Liver (tissue), 9 donors: ENCODE measurements around the gene HSPA2. TPM values are rescaled to one million over a fixed set of nuclear protein-coding genes. Genes with fewer than 3 reads are reported as not detected.
A peak's percentile ranks its signal among the peaks of the same experiment; 100 is the strongest.

Experiments
- DNase-seq: peaks from one replicate; pipeline ENCODE4 v3.0.0-alpha.2; 2017; ENCODE audit warnings: low spot score
- H3K27ac ChIP-seq, 2 donors: one replicate each; pipeline ENCODE4 v1.7.0; 2013; ENCODE audit warnings: inconsistent platforms in 2 of 2, low read length in 2 of 2, control low read depth in 1 of 2, low read depth in 1 of 2, mild to moderate bottlenecking in 1 of 2
- H3K27me3 ChIP-seq, 4 donors: one replicate each; pipeline versions ENCODE4 v1.6.1 to v1.7.0; 2013; ENCODE audit warnings: low read length in 3 of 4, inconsistent platforms in 1 of 4, mild to moderate bottlenecking in 1 of 4, moderate library complexity in 1 of 4; ENCODE audit not compliant: control insufficient read depth in 4 of 4, insufficient read depth in 4 of 4
- H3K36me3 ChIP-seq, 4 donors: one replicate each; pipeline versions ENCODE4 v1.6.1 to v1.7.0; 2013; ENCODE audit warnings: low read length in 3 of 4, mild to moderate bottlenecking in 3 of 4, low read depth in 1 of 4, moderate library complexity in 1 of 4; ENCODE audit not compliant: control insufficient read depth in 4 of 4, insufficient read depth in 3 of 4
- H3K4me1 ChIP-seq, 4 donors: one replicate each; pipeline versions ENCODE4 v1.6.1 to v1.7.0; 2013; ENCODE audit warnings: low read length in 3 of 4, mild to moderate bottlenecking in 3 of 4, moderate library complexity in 1 of 4; ENCODE audit not compliant: control insufficient read depth in 4 of 4, insufficient read depth in 4 of 4
- H3K4me3 ChIP-seq, 3 donors: one replicate each; pipeline versions ENCODE4 v1.6.1 to v1.7.0; 2013; ENCODE audit warnings: low read length in 3 of 3, control low read depth in 1 of 3, low read depth in 1 of 3, mild to moderate bottlenecking in 1 of 3
- H3K9ac ChIP-seq, 2 donors: one replicate each; pipeline ENCODE4 v1.7.0; 2013; ENCODE audit warnings: low read length in 2 of 2, mild to moderate bottlenecking in 2 of 2, moderate library complexity in 2 of 2, control low read depth in 1 of 2, low read depth in 1 of 2
- H3K9me3 ChIP-seq, 4 donors: one replicate each; pipeline versions ENCODE4 v1.6.1 to v1.7.0; 2013; ENCODE audit warnings: low read length in 3 of 4; ENCODE audit not compliant: control insufficient read depth in 4 of 4
- ATF3 ChIP-seq: IDR thresholded peaks from 2 replicates; pipeline ENCODE4 v1.6.1; 2016; ENCODE audit warnings: antibody characterized with exemption
- CTCF ChIP-seq: fragments of 150-350 bp; IDR thresholded peaks from 2 replicates; pipeline ENCODE4 v1.5.1; 2017; ENCODE audit warnings: improper control_type of control experiment, low read depth, low read length; ENCODE audit not compliant: missing input control
- EGR1 ChIP-seq, 2 donors: IDR thresholded peaks; 2 replicates each; pipeline ENCODE4 v1.6.1; 2016 to 2018; ENCODE audit warnings: antibody characterized with exemption in 2 of 2, low read depth in 2 of 2
- FOXA1 ChIP-seq: IDR thresholded peaks from 2 replicates; pipeline ENCODE4 v1.6.1; 2016; ENCODE audit warnings: antibody characterized with exemption
- GABPA ChIP-seq, 2 donors: IDR thresholded peaks in 1 of 2; conservative IDR thresholded peaks in 1 of 2; 2 replicates each; pipeline ENCODE4 v1.6.1; 2016; ENCODE audit warnings: antibody characterized with exemption in 2 of 2, mild to moderate bottlenecking in 1 of 2, moderate library complexity in 1 of 2
- HNF4A ChIP-seq, 2 donors: conservative IDR thresholded peaks; 2 replicates each; pipeline ENCODE4 v1.6.1; 2016; ENCODE audit warnings: antibody characterized with exemption in 2 of 2, mild to moderate bottlenecking in 2 of 2
- HNF4G ChIP-seq: IDR thresholded peaks from 2 replicates; pipeline ENCODE4 v1.6.1; 2016; ENCODE audit warnings: antibody characterized with exemption
- JUND ChIP-seq, 2 donors: IDR thresholded peaks; 2 replicates each; pipeline ENCODE4 v1.6.1; 2016; ENCODE audit warnings: antibody characterized with exemption in 2 of 2
- MAX ChIP-seq: IDR thresholded peaks from 2 replicates; pipeline ENCODE4 v1.6.1; 2016; ENCODE audit warnings: antibody characterized with exemption
- NR2F2 ChIP-seq: IDR thresholded peaks from 2 replicates; pipeline ENCODE4 v1.6.1; 2016; ENCODE audit warnings: antibody characterized with exemption
- RAD21 ChIP-seq, 2 donors: IDR thresholded peaks; 2 replicates each; pipeline ENCODE4 v1.6.1; 2016; ENCODE audit warnings: antibody characterized with exemption in 2 of 2, mild to moderate bottlenecking in 2 of 2
- REST ChIP-seq: IDR thresholded peaks from 2 replicates; pipeline ENCODE4 v1.6.1; 2016; ENCODE audit warnings: antibody characterized with exemption, mild to moderate bottlenecking
- RXRA ChIP-seq, 2 donors: IDR thresholded peaks; 2 replicates each; pipeline ENCODE4 v1.6.1; 2017 to 2018; ENCODE audit warnings: antibody characterized with exemption in 2 of 2, mild to moderate bottlenecking in 1 of 2
- SP1 ChIP-seq: IDR thresholded peaks from 2 replicates; pipeline ENCODE4 v1.6.1; 2018; ENCODE audit warnings: antibody characterized with exemption, mild to moderate bottlenecking
- TAF1 ChIP-seq: conservative IDR thresholded peaks from 2 replicates; pipeline ENCODE4 v1.6.1; 2016; ENCODE audit warnings: antibody characterized with exemption, mild to moderate bottlenecking
- ZBTB33 ChIP-seq: IDR thresholded peaks from 2 replicates; pipeline ENCODE4 v1.6.1; 2016; ENCODE audit warnings: antibody characterized with exemption
- WGBS: extraction: QIAGEN DNeasy Blood & Tissue Kit; methylation state at CpG from one replicate; pipeline ENCODE4 v1.1.7; 2013; 5-methylcytosine and 5-hydroxymethylcytosine counted together
- polyA plus RNA-seq, 2 donors: library from polyadenylated mRNA; stranded (reverse) in 1 of 2; unstranded in 1 of 2; fragments of 200-250 nt in 1 of 2; fragments of >200 nt in 1 of 2; fragmentation: Nextera tagmentation in 1 of 2; extraction: Ambion mirVana in 1 of 2; gene quantifications; one replicate each; pipeline versions ENCODE4 v1.2.1 to v1.2.3, GENCODE V29; 2013 to 2015
- total RNA-seq, 2 donors: library from RNA; depleted of rRNA; stranded (reverse); fragments of >200 nt; gene quantifications; one replicate each; pipeline ENCODE4 v1.2.3, GENCODE V29; 2014
- donor health status: healthy.
- donor health status: healthy.
- donor health status: healthy.
- donor health status: healthy.
- donor health status: healthy.

Gene HSPA2
- total and polyA plus RNA-seq, 4 donors, result 1.2 to 5.6 (median 4.1) TPM

GRCh38 chr14:64496764-64497163 is 43.8 kb upstream of the HSPA2 start:
- no peaks in the 10 kb centered on the region for H3K9me3 ChIP-seq
- TF ChIP-seq FOXA1 (no peak), RAD21 (IDR thresholded peaks at IDR 0.05) (no peak), HNF4A (conservative IDR thresholded peaks at IDR 0.05) (no peak)
- H3K27ac ChIP-seq, result no peak overlapping the region
- DNase-seq, result no peak
- no peaks in the 10 kb centered on the region for H3K27me3 ChIP-seq
- H3K36me3 ChIP-seq, result peaks cover 0 to 9% (median 1%) of the 10 kb centered on the region in 4 donors
- no peak overlapping the region for H3K4me3 ChIP-seq
- H3K4me1 ChIP-seq, result peaks cover 4 to 8% (median 5%) of the 10 kb centered on the region in 4 donors
- no peak overlapping the region for H3K9ac ChIP-seq

GRCh38 chr14:64500088-64500487 is 40.5 kb upstream of the HSPA2 start:
- peaks cover 8 to 22% (median 13%) of the 10 kb centered on the region in 4 donors for H3K4me1 ChIP-seq
- DNase-seq, result no peak
- no peak overlapping the region for H3K27ac ChIP-seq
- peaks cover 0 to 2% (median 0%) of the 10 kb centered on the region in 4 donors for H3K36me3 ChIP-seq
- no peaks in the 10 kb centered on the region for H3K27me3 ChIP-seq
- H3K9me3 ChIP-seq, result no peaks in the 10 kb centered on the region
- no peak overlapping the region for H3K9ac ChIP-seq
- H3K4me3 ChIP-seq, result no peak overlapping the region
- 95% methylated on average over 1 of the region's 1 CpG for WGBS
- TF ChIP-seq TAF1, result no peak
- no peak for TF ChIP-seq CTCF
- no peak for TF ChIP-seq GABPA (IDR thresholded peaks at IDR 0.05 in 1 of 2, conservative IDR thresholded peaks at IDR 0.05 in 1 of 2)
- TF ChIP-seq HNF4G, result no peak
- no peak for TF ChIP-seq NR2F2
- no peak for TF ChIP-seq ATF3
- no peak for TF ChIP-seq RAD21 (IDR thresholded peaks at IDR 0.05)
- no peak for TF ChIP-seq FOXA1

GRCh38 chr14:64501411-64502171 is 39.0 kb upstream of the HSPA2 start:
- WGBS, result 30% methylated on average over 8 of the region's 8 CpGs
- H3K4me1 ChIP-seq, result peaks cover 8 to 30% (median 17%) of the 10 kb centered on the region in 4 donors
- peak overlapping the region in 1 of 2 donors; percentile 78 for H3K9ac ChIP-seq
- H3K27ac ChIP-seq, result peak overlapping the region; percentile 99 to 100
- no peaks in the 10 kb centered on the region for H3K27me3 ChIP-seq
- no peak for DNase-seq
- peaks cover 0 to 2% (median 0%) of the 10 kb centered on the region in 4 donors for H3K36me3 ChIP-seq
- no peaks in the 10 kb centered on the region for H3K9me3 ChIP-seq
- peak overlapping the region; percentile 7 to 22 (median 14) for H3K4me3 ChIP-seq
- TF ChIP-seq SP1 (peak; percentile 60), RXRA (IDR thresholded peaks at IDR 0.05) (peak in 1 of 2 donors; percentile 49), JUND (IDR thresholded peaks at IDR 0.05) (peak in 1 of 2 donors; percentile 32), EGR1 (IDR thresholded peaks at IDR 0.05; ENCODE audit: low read depth in 2 of 2) (no peak), FOXA1 (no peak), HNF4G (no peak), MAX (peak; percentile 22), HNF4A (conservative IDR thresholded peaks at IDR 0.05) (peak; percentile 46 to 57), REST (peak; percentile 63), TAF1 (peak; percentile 13), ZBTB33 (no peak), ATF3 (no peak)
